HG03097 (cell line): ENCODE measurements around the gene WDR3.
"Not testable (repeated sequence)": the region's sequence is repeated elsewhere in the genome, so short reads cannot be mapped to it uniquely, and the experiment has no call there.

ENCODE experiments used
- ATAC-seq: cut with Tn5 transposase; IDR thresholded peaks from one replicate; pipeline ENCODE4 v1.9.1; 2021; ENCODE audit not compliant: unreplicated experiment, low FRiP score

Gene WDR3

DNA sequence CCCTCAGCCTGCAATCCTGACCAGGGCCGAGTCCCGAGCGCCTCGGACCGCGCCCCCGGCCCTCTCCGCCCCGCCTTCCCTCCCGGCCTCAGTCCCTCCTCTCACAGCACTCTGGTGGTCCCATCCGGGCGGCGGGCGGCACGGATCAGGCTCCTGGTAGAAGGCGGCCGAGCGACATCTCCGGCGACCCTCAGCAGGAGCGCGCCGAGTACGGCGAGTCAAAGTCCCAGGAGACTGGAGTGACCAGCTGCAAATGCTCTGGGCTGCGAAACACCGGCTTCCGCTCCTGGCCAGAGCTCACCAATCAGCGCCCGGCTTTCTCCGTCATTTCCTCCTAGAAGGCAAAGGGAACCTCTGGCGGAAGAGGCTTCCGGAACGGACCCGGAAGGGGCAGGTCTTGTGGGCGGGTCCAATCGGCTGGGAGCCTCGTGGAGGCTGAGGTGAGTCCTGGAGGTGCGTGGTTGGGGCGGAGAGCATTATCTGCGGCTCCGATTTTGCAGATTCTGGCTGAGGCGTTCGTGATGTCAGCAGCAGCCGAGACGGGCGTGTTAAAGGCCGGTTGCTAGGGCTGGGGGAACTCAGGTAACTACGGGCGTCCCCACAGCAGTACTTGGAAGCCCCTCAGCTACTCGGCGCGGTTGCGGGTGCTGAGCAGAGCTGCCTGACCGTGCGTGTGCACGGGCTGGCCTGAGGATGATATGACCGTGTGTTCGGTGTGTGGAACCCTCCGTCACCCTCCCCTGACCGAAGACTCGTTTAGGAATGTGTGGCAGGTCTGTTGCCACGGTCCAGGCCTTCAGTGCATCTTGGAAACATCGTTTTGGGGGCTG, at the start of gene WDR3, which contains the start of gene GDAP2:
Gene WDR3 (plus strand): TSS at position 397 of the 830 bp plus-strand sequence. CDS start 3,581 bp downstream, outside the sequence.
Gene GDAP2 (minus strand): TSS at position 279 of the 830 bp plus-strand sequence. CDS start 9,264 bp downstream, outside the sequence.
- peak; percentile 96 for ATAC-seq

DNA sequence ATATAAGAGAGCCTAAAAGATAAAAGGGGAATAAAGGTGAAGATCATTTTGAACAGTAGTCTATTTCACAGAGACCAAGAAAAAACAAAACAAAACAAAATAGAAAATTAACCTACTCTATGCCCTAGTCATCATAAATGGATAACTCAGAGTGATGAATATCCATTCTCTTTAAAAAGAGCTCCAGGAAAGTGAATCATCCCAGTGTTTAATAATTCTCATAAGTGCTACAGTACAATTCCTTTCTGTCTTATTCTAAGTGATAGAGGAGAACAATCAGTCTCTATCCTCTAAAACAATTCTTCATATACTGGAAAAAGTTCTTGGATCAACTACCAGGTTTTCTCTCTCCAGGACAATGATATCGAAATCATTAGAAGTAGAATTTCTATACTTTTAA, 45.9 kb upstream of the WDR3 start:
- no peak for ATAC-seq

DNA sequence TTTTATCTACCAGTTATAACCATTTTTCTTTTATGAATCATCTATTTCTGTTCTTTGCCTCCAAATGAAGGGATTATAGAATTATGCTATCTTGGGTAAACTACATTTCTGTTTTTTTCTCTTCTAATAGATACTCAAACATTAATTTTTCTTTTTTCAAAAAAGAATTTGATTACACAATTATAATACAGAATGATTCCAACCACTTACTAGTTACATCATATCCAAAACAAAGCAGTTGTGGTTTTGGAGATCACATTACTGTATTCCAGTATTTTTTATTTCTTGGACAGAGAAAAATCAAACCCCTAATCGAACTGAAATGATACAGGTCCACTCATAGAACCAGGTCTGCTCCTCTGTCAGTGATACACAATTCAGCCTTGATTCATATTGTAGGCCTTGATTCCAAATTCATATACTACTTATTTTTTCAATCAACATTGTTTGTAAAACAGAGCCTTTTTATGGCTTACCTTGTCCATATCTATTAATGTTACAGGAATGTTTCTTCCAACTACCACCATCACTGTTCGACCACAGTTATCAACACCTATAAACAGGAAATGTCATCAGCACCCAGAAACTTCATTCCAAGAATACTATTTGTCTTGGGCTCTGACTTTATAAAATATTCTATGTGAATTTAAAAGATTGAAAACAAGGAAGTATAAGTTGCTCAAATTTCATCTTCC, 43.3 kb upstream of the WDR3 start:
- ATAC-seq = no peak

DNA sequence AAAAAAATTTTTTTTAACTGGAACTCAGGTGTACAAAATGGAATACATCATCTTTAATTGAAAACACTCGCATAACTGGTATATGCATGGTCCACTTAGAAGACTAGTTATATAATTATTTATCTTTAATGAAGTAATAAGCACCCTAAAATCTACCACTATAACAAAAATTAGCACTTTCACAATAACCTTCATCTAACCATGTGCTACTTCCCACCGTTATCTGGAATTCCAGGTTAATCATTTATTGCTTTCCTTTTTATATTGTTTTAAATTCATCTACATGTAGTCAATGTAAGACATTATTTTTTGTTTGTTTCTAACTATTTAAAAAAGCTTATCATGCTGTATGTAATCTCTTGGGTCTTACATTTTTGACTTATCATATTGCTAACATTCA, 39.1 kb upstream of the WDR3 start:
- ATAC-seq = no peak

DNA sequence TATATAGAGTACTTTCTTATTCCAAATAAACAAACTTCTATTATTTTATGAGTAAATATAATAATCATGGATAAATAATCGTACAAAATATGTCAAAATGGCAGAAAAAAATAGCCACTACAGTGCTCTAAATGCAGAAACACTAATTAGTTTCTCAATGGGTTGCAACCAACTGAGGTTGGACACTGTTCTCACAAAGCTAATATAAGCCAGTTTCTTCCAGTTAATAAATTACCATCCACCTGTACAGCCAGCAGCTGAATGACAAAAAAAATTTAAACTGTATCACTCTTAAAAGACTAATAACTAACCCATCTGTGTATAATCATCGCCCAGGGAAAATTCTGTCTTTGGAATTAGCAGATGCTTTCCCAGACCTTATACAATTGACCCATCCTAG, 37.0 kb upstream of the WDR3 start:
- ATAC-seq = no peak

DNA sequence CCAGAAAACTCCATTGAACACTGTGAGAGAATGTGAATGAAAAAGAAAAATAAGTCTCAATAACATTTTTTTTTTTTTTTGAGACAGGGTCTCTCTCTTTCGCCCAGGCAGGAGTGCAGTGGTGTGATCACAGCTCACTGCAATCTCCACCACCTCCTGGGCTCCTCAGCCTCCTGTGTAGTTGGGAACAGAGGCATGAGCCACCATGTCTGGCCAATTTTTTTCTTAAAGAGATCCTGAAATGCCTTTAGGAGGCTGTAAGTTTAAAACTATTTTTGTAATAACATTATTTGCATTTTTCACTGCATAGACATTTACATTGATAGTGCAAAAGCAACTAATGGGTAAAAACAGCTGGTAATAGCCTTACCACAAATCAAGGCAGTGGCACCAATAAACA, 35.5 kb upstream of the WDR3 start:
- no peak for ATAC-seq

DNA sequence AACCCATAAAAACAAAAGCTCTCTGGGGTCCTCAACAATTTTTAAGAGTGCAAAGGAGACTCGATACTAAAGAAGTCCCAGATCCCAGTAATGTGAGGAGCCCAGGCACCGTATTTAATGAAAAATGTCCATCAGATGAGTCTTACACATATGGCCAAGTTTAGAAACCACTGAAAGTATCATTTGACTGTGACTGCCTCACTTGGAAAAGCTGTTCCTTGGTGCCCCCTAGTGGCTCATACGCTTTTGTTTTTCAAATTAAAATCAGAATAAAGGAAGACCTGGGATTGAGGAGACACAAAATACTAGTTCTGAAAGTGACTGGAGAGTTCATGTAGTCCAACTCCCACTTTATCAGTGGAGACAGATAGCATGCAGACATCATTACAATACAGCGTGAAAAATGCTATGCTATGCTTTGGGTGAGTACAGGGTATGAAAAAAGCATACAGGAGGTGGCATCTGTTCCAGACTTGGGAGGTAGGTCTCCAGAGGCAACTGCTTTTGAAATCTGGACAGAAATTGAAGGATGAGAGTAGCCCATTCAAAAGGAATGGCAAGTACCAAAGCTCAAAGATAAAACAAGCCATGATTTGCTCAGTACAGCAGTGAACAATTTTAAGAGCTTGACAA, 33.9 kb upstream of the WDR3 start:
- ATAC-seq = peak; percentile 67

- no peak for ATAC-seq
Observed at GRCh38 chr1:117897551-117897950, 32.0 kb upstream of the WDR3 start.

DNA sequence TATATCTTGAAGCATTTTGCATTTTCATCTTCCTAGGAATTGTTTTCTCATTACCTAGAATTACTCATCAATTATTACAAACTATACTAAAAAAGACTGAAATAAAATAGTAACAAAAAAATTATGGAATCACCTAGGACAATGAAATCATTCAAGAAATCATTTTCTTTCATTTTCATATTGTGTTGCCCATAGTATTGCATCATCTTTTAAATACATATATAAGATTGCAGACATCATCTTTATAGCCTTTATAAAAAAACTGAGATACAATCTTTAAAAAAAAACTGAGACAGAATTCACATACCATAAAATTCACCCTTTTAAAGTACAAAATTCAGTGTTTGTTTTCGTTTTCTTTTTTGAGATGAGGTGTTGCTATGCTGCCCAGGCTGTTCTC, 29.7 kb upstream of the WDR3 start:
- ATAC-seq = no peak

DNA sequence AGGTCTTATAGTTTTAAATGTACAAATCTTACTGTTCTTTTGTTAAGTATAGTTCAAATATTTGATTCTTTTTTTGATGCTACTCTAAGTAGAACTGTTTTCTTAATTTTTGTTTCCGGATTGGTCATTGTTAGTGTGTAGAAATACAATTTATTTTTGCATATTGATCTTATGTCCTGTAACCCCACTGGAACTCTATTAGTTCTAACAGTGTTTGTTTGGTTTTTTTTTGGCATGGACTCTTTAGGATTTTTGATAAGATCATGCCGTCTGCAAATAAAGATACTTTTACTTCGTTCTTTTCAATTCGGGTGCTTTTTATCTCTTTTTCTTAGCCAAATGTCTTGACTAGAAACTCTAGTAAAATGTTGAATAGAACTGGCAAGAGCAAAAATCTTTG, 26.6 kb upstream of the WDR3 start:
- no peak for ATAC-seq

DNA sequence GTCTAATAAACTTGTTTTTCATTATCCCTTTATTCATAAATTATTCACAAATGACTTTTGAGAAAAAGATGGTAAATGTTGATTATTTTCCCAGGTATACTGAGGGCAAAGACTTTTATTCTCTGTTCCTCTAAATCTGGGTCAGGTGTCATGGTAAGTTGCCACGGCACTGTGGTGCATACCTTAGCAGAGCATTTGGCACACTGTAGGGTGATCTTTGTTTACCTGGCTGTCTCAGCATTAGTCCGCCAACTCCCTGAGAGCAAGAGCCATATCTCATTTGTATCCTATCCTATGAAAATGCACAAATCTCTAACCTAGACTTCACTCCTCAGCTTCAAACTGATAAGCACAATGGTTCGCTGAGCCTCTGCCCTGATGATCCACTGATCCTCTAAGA, 25.1 kb upstream of the WDR3 start:
- no peak for ATAC-seq

DNA sequence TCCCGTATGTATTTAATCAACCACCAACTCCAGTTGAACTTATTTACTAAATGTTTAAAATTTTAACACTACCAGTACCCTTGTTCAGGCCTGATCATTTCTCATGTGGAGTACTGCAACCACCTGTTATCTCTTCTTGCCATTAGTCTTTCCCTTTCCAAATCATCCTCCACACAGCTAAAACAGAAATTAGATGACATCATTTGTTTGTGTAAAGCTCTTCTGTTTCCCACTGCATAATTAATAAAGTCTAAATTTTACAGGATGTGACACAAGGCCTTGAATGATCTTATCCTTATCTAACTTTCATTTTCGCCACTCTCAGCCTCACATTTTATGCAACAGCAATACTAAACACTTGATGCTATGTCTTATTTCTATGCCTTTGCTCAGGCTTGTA, 24.5 kb upstream of the WDR3 start:
- ATAC-seq = no peak

DNA sequence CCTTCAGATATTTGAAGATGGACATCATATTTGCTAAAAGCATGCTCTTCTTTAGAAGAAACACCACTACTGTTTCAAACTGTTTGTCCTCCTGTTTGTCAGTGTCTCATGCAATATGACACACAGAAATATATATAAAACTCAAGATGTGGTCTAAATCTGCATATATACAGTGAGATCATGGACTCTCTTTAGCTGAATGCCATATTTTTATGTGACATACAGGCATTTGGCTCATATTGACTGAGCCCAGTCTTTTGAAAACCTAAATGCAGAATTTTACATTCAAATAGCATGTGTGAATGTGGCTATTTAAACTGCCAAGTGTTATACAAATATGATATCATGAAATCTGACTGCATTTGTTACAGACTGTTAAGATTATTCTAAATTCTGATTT, 18.5 kb upstream of the WDR3 start:
- ATAC-seq = no peak

DNA sequence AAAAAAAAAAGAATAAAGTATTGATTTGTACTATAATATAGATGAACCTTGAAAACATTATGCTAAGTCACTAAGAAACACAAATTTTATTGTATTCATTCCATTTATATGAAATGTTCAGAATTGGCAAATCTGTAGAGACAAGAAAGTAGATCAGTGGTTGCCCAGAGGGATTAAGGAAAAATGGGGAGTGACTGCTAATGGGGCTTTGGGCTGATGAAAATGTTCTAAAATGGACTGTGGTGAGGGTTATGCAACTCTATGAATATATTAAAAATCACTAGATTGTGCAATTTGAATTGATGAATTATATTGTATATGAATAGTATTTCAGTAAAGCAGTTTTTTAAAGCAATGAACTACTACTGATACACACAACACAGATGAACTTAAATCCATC, 10.2 kb upstream of the WDR3 start:
- ATAC-seq = no peak

DNA sequence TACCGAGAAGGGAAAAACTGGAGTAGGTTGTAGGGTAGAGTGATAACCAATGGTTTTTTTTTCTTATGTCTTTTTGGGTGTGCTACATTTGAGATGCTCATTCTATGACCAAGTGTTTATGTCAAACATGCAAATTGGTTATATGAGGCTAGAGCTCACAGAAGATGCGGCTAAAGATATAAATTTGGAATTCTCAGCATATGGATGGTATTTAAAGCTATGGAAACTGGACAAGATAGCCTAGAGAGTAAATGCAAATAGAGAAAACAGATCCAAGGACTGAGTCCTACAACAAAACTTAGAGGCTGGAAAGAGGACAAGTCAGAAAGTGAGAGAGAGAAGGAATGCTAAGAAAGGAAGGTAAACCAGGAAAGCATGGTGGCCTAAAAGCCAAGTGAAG, 7.5 kb upstream of the WDR3 start:
- no peak for ATAC-seq

- ATAC-seq = not testable (repeated sequence)
Observed at GRCh38 chr1:117922717-117923116, 6.8 kb upstream of the WDR3 start.

DNA sequence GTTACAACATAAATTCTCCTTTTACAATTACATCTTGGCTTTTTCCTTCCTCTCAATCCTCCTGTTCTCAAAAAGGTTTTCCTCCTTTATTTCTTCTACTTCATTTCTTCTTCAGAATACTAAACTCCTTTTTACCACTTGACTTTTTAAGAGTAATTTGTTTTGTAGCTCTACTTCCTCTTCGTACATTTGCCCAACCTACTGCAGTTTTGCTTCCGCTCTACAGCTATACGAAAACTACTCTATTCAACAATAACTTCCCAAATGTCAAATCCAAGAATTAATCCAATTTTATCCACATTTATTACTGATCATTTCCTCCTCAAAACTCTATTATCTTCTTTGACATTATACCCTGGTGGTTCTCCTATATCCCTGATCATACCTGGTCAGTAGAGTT, 3.6 kb upstream of the WDR3 start:
- ATAC-seq = no peak

DNA sequence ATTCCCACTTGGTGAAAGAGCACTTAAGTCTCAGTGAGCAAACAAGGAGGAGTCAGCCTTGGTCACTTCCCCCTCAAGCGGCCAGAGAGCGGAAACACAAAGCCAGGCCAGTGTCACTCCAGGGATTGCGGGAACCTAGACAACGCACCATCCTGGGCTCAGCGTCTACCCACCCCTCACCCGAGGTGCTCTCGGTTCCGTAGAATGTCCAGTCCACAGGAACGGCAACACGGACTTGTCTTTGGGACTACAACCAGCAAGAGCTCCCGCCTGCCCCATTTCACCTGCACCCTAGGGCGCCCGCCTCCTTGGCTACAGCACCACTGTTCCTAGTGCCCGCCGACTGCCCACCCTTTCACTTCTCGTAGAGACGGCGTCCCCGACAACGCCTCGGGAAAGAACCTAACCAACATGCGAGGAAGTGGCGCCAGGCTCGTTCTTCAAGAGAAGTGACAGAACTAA, 627 bp upstream of the WDR3 start:
- ATAC-seq = peak; percentile 38

DNA sequence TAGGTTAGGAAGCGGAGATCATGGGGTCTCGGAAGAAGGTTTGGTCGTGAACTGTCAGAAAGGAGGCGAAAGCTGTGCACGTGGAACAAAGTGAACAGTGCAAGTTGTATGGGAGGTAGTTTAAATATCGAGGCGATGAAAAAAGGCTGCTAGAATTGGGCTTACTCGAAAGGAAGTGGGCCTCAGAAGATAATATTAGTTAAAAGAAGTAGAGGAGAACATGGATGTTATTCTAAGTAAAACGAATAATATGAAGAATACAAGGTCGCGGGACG, 571 bp downstream of the WDR3 start:
- ATAC-seq = no peak

- ATAC-seq = no peak
Observed at GRCh38 chr1:117930484-117930883, 945 bp downstream of the WDR3 start.

DNA sequence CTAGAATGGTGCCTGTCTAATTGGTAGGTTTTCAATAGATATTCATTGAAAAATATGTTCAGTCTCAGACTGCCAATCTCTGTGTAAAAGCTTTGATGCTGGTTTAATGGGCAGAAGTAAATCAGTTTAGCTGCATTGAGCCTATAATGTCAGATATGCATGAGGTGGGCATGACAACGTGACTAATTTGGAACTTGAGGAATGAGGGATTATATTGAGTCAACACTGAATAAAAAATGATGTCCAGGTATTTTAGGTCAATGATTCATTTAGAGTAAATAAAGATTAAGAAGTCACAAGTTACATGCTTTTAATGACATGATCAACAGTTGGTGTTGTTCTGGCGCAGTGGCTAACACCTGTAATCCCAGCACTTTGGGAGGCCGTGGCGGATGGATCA, 3.0 kb downstream of the WDR3 start:
- ATAC-seq = no peak

- no peak for ATAC-seq
Observed at GRCh38 chr1:117933769-117934168, 4.2 kb downstream of the WDR3 start.
